ENCODE data around the gene C1orf105.
"Not testable (repeated sequence)": the region's sequence is repeated elsewhere in the genome, so short reads cannot be mapped to it uniquely, and the experiment has no call there.

C1orf105 gene

DNA sequence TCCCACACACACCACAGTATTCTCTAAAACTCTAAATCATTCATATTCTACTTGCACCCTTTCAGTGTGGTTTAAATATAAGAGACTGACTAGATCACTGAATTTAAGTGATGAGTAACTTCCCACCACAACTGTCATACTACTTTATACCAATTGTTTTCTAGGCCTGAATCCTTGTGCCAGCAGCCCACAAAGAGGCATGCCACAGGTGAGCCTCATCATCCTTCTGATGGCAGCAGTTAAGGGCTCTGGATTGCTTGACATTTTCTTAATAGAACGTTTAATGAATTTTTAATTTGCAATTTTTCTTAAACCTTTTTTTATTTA, 9.6 kb downstream of the C1orf105 start:
- no peak for DNase-seq (ENCODE audit: extremely low read depth, low read depth)
- TF ChIP-seq, protein P1, sequence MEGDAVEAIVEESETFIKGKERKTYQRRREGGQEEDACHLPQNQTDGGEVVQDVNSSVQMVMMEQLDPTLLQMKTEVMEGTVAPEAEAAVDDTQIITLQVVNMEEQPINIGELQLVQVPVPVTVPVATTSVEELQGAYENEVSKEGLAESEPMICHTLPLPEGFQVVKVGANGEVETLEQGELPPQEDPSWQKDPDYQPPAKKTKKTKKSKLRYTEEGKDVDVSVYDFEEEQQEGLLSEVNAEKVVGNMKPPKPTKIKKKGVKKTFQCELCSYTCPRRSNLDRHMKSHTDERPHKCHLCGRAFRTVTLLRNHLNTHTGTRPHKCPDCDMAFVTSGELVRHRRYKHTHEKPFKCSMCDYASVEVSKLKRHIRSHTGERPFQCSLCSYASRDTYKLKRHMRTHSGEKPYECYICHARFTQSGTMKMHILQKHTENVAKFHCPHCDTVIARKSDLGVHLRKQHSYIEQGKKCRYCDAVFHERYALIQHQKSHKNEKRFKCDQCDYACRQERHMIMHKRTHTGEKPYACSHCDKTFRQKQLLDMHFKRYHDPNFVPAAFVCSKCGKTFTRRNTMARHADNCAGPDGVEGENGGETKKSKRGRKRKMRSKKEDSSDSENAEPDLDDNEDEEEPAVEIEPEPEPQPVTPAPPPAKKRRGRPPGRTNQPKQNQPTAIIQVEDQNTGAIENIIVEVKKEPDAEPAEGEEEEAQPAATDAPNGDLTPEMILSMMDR (IDR thresholded peaks at IDR 0.05; ENCODE audit: low read depth, low read length, missing control alignments) = no peak
- H3K4me3 ChIP-seq (replicated peaks; ENCODE audit: low read depth, low read length) = no peak overlapping the region

DNA sequence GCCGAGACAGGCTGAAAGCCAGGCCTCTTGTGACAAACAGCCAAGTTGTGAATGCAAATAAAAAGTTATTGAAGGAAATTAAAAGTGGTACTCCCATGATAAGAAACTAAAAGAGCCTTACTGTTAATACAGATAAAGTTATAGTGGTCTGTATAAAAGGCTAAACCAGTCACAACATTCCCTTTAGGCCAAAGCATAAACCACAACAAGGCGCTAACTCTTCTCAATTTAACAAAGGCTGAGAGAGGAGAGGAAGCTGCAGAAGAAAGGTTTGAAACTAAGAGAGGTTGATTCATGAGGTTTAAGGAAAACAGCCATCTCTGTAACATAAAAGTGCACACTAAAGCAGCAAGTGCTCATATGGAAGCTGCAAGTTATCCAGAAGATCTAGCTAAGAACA, 10.7 kb downstream of the C1orf105 start:
- TF ChIP-seq, protein P1 (IDR thresholded peaks at IDR 0.05; ENCODE audit: low read depth, low read length, missing control alignments) = no peak
- no peak for DNase-seq (ENCODE audit: extremely low read depth, low read depth)
- H3K4me3 ChIP-seq (replicated peaks; ENCODE audit: low read depth, low read length) = no peak overlapping the region

DNA sequence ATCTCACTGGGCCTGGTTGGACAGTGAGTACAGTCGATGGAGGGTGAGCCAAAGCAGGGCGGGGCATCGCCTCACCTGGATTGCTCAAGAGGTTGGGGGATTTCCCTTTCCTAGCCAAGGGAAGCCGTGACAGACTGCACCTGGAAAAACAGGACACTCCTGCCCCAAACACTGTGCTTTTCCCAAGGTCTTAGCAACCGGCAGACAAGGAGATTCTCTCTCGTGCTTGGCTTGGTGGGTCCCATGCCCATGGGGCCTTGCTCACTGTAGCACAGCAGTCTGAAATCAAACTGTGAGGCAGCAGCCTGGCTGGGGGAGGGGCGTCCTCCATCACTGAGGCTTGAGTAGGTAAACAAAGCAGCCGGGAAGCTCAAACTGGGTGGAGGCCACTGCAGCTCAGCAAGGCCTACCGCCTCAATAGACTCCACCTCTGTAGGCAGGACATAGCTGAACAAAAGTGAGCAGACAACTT, 11.3 kb downstream of the C1orf105 start:
- no peak overlapping the region for H3K4me3 ChIP-seq (replicated peaks; ENCODE audit: low read depth, low read length)
- DNase-seq (ENCODE audit: extremely low read depth, low read depth) = no peak
- TF ChIP-seq, protein P1 (IDR thresholded peaks at IDR 0.05; ENCODE audit: low read depth, low read length, missing control alignments) = no peak

DNA sequence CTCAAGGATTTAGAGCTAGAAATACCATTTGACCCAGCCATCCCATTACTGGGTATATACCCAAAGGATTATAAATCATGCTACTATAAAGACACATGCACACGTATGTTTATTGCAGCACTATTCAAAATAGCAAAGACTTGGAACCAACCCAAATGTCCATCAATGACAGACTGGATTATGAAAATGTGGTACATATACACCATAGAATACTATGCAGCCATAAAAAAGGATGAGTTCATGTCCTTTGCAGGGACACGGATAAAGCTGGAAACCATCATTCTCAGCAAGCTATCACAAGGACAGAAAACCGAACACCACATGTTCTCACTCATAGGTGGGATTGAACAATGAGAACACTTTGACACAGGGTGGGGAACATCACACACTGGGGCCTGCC, 16.7 kb downstream of the C1orf105 start:
- H3K4me3 ChIP-seq (replicated peaks; ENCODE audit: low read depth, low read length); DNase-seq (ENCODE audit: extremely low read depth, low read depth): not testable (repeated sequence)

DNA sequence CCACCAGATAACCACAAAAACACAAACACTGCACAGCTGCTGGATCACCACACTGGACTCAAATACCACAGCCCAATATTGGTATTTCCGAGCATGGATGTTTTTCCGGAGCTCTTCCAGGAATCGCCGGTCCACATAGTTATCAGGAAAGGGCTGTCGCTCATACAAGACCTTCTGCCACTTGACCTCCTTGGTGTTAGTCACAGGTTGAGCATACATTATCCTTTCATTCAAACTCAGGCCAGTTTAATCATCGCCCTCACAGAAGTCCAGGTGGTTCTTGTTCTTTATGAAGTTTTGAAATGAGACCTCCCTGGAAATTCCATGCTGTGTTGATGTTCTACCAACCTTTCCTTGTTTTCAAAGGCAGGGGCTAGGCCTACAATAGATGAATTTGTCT, 21.9 kb downstream of the C1orf105 start:
- peak overlapping the region; percentile 73; the same call in 1 of the 2 replicates for H3K4me3 ChIP-seq (replicated peaks; ENCODE audit: low read depth, low read length)
- TF ChIP-seq, protein P1 (IDR thresholded peaks at IDR 0.05; ENCODE audit: low read depth, low read length, missing control alignments) = no peak
- DNase-seq (ENCODE audit: extremely low read depth, low read depth) = no peak

DNA sequence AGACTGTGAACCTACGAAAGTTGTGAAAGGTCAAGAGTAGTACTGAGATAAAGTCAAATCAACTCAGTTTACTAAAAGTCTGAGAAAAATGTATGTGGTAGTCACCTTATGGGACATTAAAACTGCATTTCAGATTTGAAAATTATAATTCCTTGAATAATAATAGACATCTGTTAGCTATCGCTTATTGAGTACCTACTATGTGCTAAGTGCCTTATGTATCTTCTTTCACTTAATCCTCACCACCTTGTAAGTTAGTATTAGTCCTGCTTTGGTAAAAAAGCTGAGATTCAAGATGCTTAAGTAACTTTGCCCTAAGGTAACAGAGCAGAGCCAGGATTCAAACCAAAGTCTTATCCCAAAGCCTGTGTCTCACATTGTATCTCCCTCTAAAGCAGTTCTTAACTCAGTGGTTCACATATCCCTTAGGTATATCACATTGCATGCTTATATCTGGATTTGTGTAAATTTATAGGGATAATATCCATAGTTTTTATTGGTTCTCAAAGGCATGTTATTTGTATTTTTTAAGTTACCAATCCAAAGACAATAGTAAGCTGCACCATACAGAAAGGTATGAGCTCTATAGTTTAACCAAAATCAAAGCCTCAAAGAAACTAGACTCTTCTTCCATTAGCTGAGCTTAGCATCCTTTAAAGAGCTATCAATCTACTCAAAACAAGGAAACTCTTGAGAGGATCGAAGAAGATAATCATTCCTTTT, 22.5 kb downstream of the C1orf105 start:
- TF ChIP-seq, protein P1 (IDR thresholded peaks at IDR 0.05; ENCODE audit: low read depth, low read length, missing control alignments) = no peak
- H3K4me3 ChIP-seq (replicated peaks; ENCODE audit: low read depth, low read length) = peak overlapping the region; percentile 73
- DNase-seq (ENCODE audit: extremely low read depth, low read depth) = no peak

DNA sequence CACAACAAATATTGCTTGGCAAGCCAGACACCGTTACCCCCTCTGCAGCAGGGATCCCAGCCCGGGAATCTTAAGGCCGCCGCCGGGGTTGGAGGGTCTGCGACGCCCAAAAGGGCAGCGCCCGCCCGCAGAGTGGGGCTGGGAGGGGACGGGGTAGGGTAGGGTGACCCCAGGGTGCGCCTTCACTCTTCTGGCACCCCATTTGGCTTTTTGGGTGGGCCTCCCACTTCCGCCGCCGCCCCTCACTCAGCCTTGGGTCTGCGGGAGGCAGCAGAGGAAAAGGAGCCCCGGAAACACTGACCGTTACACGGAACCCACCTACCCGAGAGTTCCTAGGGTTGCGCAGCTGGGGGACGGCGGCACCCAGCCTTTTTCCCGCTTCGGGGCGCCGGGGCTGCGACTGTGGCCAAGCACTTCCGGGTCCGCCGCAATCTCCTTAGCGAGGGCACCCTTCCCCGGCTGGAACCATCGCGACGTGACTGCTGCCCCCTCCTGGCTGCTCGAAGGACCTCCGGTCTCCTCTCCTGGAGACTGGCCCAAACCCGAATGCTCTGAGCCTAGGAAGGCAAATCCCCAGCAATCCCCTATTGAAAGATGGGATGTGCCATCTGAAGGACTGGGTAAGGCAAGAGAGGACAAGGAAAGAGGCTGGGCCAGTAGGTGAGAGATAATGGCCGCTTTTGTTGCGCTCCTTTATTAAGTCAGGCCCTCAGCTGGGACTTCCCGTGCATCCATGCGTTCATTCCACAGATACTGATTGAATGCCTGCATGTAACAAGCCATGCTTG, 23.4 kb downstream of the C1orf105 start, which contains the start of gene PIGC:
TSS of gene PIGC (minus strand) at position 404 of the 788 bp plus-strand sequence. CDS start 1,447 bp downstream, outside the sequence.
- TF ChIP-seq, protein P1 (IDR thresholded peaks at IDR 0.05; ENCODE audit: low read depth, low read length, missing control alignments) = peak; percentile 92
- peak; percentile 78 for DNase-seq (ENCODE audit: extremely low read depth, low read depth)

More for the DNA sequence above, 23.4 kb downstream of the C1orf105 start, which contains the start of gene PIGC:
- H3K4me3 ChIP-seq (replicated peaks; ENCODE audit: low read depth, low read length) = peak within 1 kb of the TSS; percentile 73

Measured in HFF-Myc (cell line).